HEK293T (cell line): ENCODE data around the gene FUT8.

Experiments used
- CTCF ChIA-PET: fragments of 350-600 bp; formaldehyde crosslinking; extraction: SDS; loops from one replicate; lab custom pipeline; 2021; ENCODE audit warnings: antibody characterized with exemption, inconsistent platforms; lab: Yijun Ruan, JAX
- POLR2A ChIA-PET: fragments of 350-600 bp; formaldehyde crosslinking; extraction: SDS; loops from one replicate; lab custom pipeline; 2020; ENCODE audit warnings: antibody characterized with exemption, inconsistent platforms; lab: Yijun Ruan, JAX
- DNase-seq: peaks from one replicate; pipeline ENCODE4 v3.0.0; 2012; ENCODE audit warnings: mixed read lengths; ENCODE audit errors: extremely low spot score
- ARNT ChIP-seq: fragments of 450-650 bp; IDR thresholded peaks from 2 replicates; pipeline ENCODE4 v1.6.1; 2017; ENCODE audit warnings: mild to moderate bottlenecking
- BHLHE40 ChIP-seq: fragments of 450-650 bp; IDR thresholded peaks from 2 replicates; pipeline ENCODE4 v1.6.1; 2016; ENCODE audit warnings: mild to moderate bottlenecking, moderate library complexity, borderline replicate concordance
- CTBP1 ChIP-seq: fragments of 450-650 bp; IDR thresholded peaks from 2 replicates; pipeline ENCODE4 v1.6.1; 2016; ENCODE audit warnings: borderline replicate concordance
- ELF4 ChIP-seq: fragments of 450-650 bp; IDR thresholded peaks from 2 replicates; pipeline ENCODE4 v1.6.1; 2017; ENCODE audit warnings: antibody characterized with exemption
- FOXA1 ChIP-seq: fragments of 450-650 bp; IDR thresholded peaks from 2 replicates; pipeline ENCODE4 v1.6.1; 2016; ENCODE audit warnings: mild to moderate bottlenecking
- FOXK2 ChIP-seq: fragments of 450-650 bp; IDR thresholded peaks from 2 replicates; pipeline ENCODE4 v1.6.1; 2016; ENCODE audit warnings: mild to moderate bottlenecking
- FOXM1 ChIP-seq: fragments of 450-650 bp; IDR thresholded peaks from 2 replicates; pipeline ENCODE4 v1.6.1; 2017; ENCODE audit warnings: mild to moderate bottlenecking, borderline replicate concordance
- HDGF ChIP-seq: fragments of 450-650 bp; IDR thresholded peaks from 2 replicates; pipeline ENCODE4 v1.6.1; 2017; ENCODE audit warnings: antibody characterized with exemption, borderline replicate concordance
- L3MBTL2 ChIP-seq: fragments of 450-650 bp; conservative IDR thresholded peaks from 2 replicates; pipeline ENCODE4 v1.6.1; 2016; ENCODE audit warnings: mild to moderate bottlenecking
- LEF1 ChIP-seq: fragments of 450-650 bp; IDR thresholded peaks from 2 replicates; pipeline ENCODE4 v1.6.1; 2017; ENCODE audit warnings: mild to moderate bottlenecking, borderline replicate concordance
- NFRKB ChIP-seq: fragments of 450-650 bp; IDR thresholded peaks from 2 replicates; pipeline ENCODE4 v1.6.1; 2016; ENCODE audit warnings: mild to moderate bottlenecking, moderate library complexity
- SP1 ChIP-seq: fragments of 450-650 bp; IDR thresholded peaks from 2 replicates; pipeline ENCODE4 v1.6.1; 2017
- SUZ12 ChIP-seq: fragments of 450-650 bp; IDR thresholded peaks from 2 replicates; pipeline ENCODE4 v1.6.1; 2016; ENCODE audit warnings: mild to moderate bottlenecking
- TARDBP ChIP-seq: fragments of 450-650 bp; IDR thresholded peaks from 2 replicates; pipeline ENCODE4 v1.6.1; 2016
- ZNF384 ChIP-seq: fragments of 450-650 bp; IDR thresholded peaks from 2 replicates; pipeline ENCODE4 v1.6.1; 2016
- TF ChIP-seq, protein P1 (sequence below): fragments of 450-650 bp; IDR thresholded peaks from 2 replicates; pipeline ENCODE4 v1.6.1; 2016

FUT8 gene

DNA sequence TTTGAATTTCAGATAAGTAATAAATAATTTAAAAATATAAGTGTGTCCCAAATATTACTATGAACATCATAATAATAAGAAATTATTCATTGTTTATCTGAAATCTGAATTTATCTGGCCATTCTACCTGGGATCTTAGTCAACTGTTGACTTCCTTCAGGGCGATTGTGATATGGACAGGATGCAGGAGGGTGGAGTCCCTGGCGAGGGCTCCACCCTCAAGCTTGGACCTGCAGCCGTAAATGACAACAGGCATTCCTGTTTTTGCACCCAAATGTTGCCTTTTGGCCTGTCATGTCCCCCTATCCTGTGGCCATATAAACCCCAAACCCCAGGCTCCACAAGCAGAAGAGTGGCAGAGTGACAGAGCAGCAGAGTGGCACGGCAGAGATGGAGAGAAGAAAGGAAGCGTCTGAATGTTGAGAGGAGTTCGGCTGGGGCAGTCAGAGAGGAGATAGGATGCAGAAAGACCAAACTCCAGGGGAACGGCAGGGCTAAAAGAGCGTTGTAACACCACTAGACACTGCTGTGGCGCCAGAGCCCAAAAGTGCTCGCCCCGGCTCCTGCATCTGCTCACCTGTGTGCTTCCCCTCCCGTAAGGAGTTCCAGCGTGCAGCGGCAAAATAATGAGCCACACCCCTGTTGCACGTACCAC is 39.4 kb upstream of the FUT8 start:
- CTCF ChIA-PET: no interaction called here
- POLR2A ChIA-PET: no interaction called here

DNA sequence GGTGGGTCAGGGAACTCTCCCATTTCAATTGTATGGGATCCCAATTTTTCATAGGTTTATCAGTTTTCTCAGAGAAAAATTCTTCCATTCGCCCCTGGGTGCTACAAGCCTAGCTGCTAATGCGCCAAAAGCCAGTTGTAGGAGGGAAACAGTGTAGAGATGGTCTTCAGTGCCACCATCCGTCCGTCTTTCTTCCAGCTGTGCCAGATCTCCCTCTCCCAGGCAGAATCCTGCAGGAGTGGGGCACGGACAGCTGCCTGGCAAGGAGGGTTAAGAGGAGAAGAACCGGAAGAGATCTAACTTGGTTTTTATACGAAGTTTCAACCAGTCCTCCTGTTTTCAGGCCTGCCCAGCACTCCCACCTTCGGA is 38.9 kb upstream of the FUT8 start:
- TF ChIP-seq SUZ12 (no peak), ELF4 (no peak), ARNT (no peak), FOXA1 (no peak), TARDBP (no peak), FOXM1 (no peak), LEF1 (no peak), FOXK2 (no peak), ZNF384 (no peak), L3MBTL2 (no peak), CTBP1 (no peak), BHLHE40 (no peak)
- TF ChIP-seq, protein P1, sequence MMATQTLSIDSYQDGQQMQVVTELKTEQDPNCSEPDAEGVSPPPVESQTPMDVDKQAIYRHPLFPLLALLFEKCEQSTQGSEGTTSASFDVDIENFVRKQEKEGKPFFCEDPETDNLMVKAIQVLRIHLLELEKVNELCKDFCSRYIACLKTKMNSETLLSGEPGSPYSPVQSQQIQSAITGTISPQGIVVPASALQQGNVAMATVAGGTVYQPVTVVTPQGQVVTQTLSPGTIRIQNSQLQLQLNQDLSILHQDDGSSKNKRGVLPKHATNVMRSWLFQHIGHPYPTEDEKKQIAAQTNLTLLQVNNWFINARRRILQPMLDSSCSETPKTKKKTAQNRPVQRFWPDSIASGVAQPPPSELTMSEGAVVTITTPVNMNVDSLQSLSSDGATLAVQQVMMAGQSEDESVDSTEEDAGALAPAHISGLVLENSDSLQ: no peak
- CTCF ChIA-PET: no interaction called here
- no peak for DNase-seq
- POLR2A ChIA-PET: no interaction called here

More for the DNA sequence above, 39.4 kb upstream of the FUT8 start:
- DNase-seq: no peak
- no peak for TF ChIP-seq HDGF
- no peak for TF ChIP-seq TARDBP
- no peak for TF ChIP-seq FOXA1
- TF ChIP-seq BHLHE40: no peak
- no peak for TF ChIP-seq ARNT
- no peak for TF ChIP-seq ZNF384
- TF ChIP-seq CTBP1: no peak
- TF ChIP-seq SUZ12: no peak
- no peak for TF ChIP-seq LEF1
- TF ChIP-seq FOXM1: no peak
- no peak for TF ChIP-seq NFRKB
- TF ChIP-seq SP1: no peak
- TF ChIP-seq L3MBTL2: no peak
- TF ChIP-seq FOXK2: no peak
- TF ChIP-seq ELF4: no peak
- TF ChIP-seq, protein P1: no peak

DNA sequence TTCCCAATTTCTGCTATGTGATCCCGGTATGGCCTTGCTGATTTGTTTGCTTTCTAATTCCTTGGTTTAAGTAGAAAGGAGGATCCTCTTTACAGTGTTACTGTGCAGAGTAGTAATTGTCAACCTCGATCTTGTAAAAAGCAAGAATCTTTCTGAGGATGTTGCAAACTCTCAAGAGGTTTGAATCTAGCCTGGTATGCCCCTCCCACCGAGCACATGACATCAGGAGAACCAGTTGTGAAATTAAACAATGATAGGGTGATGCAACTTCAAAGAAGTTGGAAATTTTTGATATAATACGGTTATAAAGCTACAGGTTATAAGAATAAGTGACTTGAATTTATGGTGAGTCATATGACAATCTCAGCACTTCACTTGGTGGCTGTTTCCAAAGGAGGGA is 35.0 kb upstream of the FUT8 start:
- ChIA-PET POLR2A (no interaction called here), CTCF (interaction anchor here (0.5 to 0.6 kb wide), 2 partner anchors 38 to 307 kb away, joined by 3 to 8 read pairs; no protein-coding TSS in a partner anchor)
- no peak for DNase-seq
- no peak for TF ChIP-seq ZNF384
- TF ChIP-seq LEF1: no peak
- no peak for TF ChIP-seq FOXK2
- TF ChIP-seq FOXA1: no peak
- TF ChIP-seq FOXM1: no peak
- TF ChIP-seq, protein P1: no peak
- TF ChIP-seq ARNT: no peak

DNA sequence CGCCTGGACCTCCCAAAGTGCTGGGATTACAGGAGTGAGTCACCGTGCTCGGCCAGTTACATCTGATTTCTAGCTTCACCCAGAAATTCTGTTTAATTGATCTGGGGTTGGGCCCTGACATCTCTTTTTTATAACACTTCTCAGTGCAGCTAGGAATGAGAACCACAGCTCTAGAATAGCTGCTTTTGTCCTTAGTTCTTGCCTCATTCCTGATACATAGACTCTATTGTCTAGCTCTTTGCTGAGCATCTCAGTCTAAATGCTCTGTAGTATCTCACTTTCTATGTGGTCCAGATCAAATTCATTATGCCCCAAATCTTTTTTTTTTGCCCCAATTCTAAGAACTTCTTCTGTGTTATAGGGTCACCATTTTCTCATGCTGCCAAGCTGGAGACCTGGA is 29.9 kb upstream of the FUT8 start:
- TF ChIP-seq, protein P1: no peak
- TF ChIP-seq NFRKB (no peak), FOXK2 (no peak), BHLHE40 (no peak), SUZ12 (no peak), HDGF (no peak), FOXA1 (no peak), L3MBTL2 (no peak), ZNF384 (no peak), CTBP1 (no peak), TARDBP (no peak), SP1 (no peak), ELF4 (no peak), ARNT (no peak), LEF1 (no peak), FOXM1 (no peak)
- ChIA-PET CTCF (no interaction called here), POLR2A (interaction anchor here (1.5 kb wide), 1 partner anchor 29 kb away, joined by 6 read pairs; no protein-coding TSS in a partner anchor)
- no peak for DNase-seq

DNA sequence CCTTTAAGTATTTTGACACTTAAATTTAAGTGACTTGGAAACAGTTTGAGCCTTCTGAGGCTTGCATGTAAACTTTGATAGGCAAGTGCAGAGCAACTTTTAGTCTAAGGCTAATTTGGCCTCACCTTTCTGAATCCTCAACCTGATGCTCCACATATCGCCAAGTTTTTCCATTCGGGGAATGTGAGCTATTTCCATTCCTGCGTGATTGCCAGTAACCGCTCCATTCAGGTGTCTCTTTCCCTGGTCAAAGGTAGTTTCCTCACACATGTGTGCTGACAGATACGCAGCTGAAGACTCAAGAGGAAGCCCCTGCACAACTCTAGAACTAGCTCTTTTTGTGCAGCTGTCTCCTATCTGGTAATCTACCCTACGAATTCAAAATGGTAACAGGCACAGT is 25.4 kb upstream of the FUT8 start:
- no peak for TF ChIP-seq SP1
- no peak for TF ChIP-seq CTBP1
- no peak for TF ChIP-seq FOXM1
- TF ChIP-seq, protein P1: no peak
- TF ChIP-seq LEF1: no peak
- no peak for TF ChIP-seq BHLHE40
- no peak for TF ChIP-seq FOXA1
- no peak for TF ChIP-seq ZNF384
- TF ChIP-seq L3MBTL2: no peak
- TF ChIP-seq HDGF: no peak
- no peak for TF ChIP-seq NFRKB
- TF ChIP-seq TARDBP: no peak
- DNase-seq: no peak
- CTCF ChIA-PET: no interaction called here
- POLR2A ChIA-PET: no interaction called here
